GM12865 (cell line): ENCODE measurements around the gene MAPT.

Experiments used
- DNase-seq: peaks from one replicate; pipeline ENCODE4 v3.0.0; 2010; ENCODE audit warnings: low read depth
- H3K4me3 ChIP-seq: 2 replicates; pipeline ENCODE4 v1.5.1; 2011; ENCODE audit warnings: mild to moderate bottlenecking, low read depth, low read length, control low read depth
- TF ChIP-seq, protein P1 (sequence below): IDR thresholded peaks from 2 replicates; pipeline ENCODE4 v1.5.1; 2011; ENCODE audit warnings: low read length, control low read depth, low read depth, inconsistent platforms; ENCODE audit not compliant: insufficient read depth; ENCODE audit errors: missing control alignments

The MAPT gene

DNA sequence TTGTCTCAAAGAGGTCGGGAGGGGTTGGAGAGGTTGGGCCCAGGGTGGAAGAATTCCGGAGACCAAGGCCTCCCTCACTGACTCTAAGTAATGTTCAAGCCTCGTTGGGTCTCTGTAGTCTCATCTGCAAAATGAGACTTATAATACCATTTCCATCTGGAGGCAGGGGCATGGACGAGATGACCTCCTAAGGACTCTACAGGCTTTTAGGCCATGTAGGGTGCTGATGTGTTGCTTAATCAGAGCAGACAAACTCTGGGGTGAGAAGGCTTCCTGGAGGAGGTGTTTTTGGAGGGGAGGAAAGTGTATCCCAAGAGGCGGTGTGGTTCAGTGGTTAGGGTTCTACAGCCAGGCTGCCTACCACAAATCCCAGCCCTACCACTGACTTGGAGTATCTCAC lies 46.6 kb upstream of the MAPT start:
- DNase-seq, result no peak
- TF ChIP-seq, protein P1, sequence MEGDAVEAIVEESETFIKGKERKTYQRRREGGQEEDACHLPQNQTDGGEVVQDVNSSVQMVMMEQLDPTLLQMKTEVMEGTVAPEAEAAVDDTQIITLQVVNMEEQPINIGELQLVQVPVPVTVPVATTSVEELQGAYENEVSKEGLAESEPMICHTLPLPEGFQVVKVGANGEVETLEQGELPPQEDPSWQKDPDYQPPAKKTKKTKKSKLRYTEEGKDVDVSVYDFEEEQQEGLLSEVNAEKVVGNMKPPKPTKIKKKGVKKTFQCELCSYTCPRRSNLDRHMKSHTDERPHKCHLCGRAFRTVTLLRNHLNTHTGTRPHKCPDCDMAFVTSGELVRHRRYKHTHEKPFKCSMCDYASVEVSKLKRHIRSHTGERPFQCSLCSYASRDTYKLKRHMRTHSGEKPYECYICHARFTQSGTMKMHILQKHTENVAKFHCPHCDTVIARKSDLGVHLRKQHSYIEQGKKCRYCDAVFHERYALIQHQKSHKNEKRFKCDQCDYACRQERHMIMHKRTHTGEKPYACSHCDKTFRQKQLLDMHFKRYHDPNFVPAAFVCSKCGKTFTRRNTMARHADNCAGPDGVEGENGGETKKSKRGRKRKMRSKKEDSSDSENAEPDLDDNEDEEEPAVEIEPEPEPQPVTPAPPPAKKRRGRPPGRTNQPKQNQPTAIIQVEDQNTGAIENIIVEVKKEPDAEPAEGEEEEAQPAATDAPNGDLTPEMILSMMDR, result no peak
- H3K4me3 ChIP-seq, result no peak overlapping the region

DNA sequence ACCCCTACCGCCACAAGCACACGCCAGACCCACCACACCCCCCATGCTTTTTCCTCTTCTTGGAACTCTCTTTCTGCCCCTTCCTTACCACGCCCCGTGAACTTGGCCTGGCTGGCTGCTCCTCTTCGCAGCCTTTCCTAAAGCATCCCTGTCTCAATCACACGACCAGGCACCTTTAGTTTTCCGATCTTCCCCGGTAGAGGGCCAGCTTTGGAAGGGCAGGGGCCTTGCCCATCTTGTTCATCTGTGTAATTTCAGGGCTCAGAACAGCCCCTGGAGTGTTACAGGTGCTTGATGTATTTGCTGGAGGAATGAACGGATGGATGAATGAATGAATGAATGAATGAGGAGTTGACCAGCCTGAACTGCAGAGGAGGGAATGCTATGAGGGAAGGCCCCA lies 45.9 kb upstream of the MAPT start:
- no peak for DNase-seq
- TF ChIP-seq, protein P1, result no peak

DNA sequence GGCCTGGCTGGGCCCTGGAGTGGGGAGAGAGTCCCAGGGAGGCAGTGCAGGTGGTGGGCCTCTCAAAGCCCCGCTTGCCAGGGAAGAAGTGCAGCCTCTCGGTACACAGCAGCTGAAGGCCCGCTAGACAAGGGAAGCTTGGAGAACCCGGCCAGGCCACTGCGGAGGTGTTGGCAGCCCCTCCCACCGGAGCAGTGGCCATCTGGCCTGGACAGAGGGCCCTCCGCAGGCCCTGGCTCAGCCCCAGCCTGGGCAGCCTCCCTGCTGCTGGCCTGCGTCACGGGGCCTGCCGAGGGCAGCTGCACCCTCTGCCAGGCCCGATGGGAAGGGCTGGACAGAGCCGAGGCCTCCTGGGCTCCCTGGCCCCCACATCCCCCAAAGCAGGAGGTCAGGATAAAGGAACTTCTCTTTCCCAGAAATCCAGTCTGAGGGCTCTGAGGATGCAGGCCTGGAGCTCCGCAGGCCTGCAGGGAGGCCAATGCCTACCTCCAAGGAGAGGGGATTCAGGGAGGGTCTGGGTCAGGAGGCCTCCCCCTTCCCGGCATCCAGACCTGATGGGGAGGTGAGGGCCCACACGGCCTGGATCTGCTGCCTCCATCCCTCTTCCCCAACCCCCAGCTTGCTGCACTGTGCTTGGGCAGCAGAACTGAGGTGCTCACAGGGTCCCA lies 45.4 kb upstream of the MAPT start:
- DNase-seq, result no peak
- TF ChIP-seq, protein P1, result no peak
- H3K4me3 ChIP-seq, result no peak overlapping the region

More for the DNA sequence above, 45.9 kb upstream of the MAPT start:
- H3K4me3 ChIP-seq, result no peak overlapping the region

DNA sequence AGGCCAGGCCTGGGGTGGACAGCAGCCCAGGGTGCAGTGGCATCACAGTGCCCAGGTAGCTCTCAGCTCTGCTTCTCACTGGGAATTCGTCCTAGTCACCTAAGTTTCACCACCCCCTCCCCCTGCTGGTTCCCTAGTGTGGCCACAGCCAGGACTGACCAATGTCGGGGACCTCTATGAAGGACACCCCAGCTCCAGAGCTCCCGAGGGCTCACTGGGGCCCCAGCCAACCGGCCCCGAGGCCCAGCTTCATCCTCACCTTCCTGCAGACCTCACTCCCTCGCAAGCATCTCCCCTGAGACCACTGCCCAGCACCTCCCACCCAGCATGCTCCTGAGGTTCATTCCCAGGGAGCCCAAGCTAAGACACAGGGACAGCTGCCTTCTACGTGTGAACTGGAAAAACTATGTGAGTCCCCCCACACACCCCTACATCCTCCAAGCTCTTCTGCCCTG lies 44.8 kb upstream of the MAPT start:
- TF ChIP-seq, protein P1, result no peak
- H3K4me3 ChIP-seq, result no peak overlapping the region
- DNase-seq, result no peak

DNA sequence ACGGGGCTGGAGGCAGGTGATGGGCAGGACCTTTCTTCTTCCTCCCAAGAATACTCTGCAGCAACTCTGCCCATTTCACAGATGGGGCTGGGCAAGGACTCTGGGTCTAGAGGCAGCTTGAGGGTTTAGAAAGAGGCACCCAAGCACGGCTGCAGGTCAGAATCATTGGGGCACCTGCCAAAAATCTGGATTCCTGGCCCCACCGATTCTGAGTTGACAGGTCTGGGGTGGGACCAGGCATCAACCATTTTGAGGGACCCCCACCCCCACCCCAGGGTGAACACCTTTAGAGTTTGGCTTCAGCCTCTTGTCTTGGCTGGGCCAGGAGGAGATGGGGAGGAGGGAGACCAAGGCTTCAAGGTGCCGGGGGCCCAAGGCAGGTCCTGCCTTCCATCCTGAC lies 44.3 kb upstream of the MAPT start:
- DNase-seq, result no peak
- TF ChIP-seq, protein P1, result no peak
- no peak overlapping the region for H3K4me3 ChIP-seq

DNA sequence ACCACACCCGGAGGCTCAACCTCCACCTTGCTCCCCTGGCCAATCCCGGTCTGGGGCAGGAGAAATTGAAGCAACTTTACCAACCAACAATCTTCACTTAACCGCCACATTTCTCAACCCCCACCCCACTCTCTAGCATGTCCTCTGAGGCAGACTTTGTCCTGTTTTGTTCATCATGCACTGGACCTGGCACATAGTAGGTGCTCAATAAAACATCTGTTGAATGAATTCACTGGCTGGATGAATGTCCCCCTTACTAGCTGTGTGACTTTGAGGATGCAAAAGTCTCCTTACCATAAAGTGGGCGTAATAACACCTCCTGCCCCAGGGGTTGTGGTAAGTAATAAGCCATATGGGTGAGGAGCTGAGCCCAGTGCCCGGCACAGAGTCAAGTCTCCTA lies 43.9 kb upstream of the MAPT start:
- no peak overlapping the region for H3K4me3 ChIP-seq
- TF ChIP-seq, protein P1, result no peak
- DNase-seq, result no peak

DNA sequence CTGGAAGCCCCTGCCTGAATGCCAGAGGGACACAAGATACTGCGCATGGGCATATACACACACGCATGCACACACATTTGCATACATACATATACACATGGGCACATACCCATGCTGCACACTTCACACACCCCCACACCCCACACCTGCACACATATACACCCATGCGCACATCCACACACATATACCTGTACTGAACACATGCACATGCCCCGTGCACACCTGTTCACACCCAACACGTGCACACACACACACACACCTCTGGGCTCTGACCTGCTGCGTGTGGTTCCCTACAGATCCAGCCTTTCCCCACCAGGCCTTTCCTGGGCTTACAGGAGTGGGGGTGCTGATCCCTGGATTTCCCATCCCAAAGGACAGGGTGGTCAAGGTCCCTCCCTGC lies 43.3 kb upstream of the MAPT start:
- TF ChIP-seq, protein P1, result no peak
- no peak overlapping the region for H3K4me3 ChIP-seq
- no peak for DNase-seq
